HG03565 (cell line): ENCODE measurements around the gene HUNK.
"Not testable (repeated sequence)": the region's sequence is repeated elsewhere in the genome, so short reads cannot be mapped to it uniquely, and the experiment has no call there.

ENCODE experiments used
- ATAC-seq: cut with Tn5 transposase; IDR thresholded peaks from one replicate; pipeline ENCODE4 v1.9.1; 2021; ENCODE audit warnings: mild to moderate bottlenecking, moderate library complexity; ENCODE audit not compliant: unreplicated experiment

Gene HUNK

DNA sequence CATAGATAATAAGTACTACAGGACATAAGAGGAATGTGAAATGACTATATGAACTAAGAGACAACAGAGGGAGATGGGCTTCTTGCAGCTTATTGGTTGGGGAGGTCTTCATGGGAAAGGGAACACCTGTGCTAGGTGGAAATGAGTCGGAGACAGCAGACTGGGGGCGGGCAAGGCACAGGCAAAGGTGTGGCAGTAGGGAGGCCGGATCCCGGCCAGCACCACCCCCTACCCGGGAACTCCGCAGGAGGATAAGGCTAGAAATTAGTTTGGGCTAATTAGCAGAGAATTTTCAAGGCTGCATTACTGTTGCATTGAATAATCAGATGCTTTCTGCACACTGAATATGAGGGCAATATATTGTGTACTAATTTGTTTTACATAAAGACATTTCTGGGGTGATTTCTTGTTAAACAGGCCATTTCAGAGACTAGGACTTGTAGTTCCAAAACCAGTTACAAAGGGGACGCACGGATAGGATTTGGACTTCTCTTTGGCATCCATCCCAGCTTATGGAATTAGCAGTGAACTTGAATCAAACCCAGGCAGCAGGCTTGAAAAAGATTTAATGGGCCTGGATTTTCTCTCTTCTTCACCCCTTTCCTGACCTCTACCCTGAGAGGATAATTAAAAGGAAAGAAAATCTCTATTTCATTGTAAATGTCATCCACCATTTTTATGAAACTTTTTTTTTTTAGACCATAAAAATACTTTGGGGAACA, 2.2 kb upstream of the HUNK start:
- ATAC-seq, result no peak

- not testable (repeated sequence) for ATAC-seq
Observed at GRCh38 chr21:31871371-31871770, 1.4 kb upstream of the HUNK start.

- ATAC-seq, result no peak
Observed at GRCh38 chr21:31872072-31872451, 758 bp upstream of the HUNK start.

- ATAC-seq, result no peak
Observed at GRCh38 chr21:31873275-31873695, 465 bp downstream of the HUNK start.

DNA sequence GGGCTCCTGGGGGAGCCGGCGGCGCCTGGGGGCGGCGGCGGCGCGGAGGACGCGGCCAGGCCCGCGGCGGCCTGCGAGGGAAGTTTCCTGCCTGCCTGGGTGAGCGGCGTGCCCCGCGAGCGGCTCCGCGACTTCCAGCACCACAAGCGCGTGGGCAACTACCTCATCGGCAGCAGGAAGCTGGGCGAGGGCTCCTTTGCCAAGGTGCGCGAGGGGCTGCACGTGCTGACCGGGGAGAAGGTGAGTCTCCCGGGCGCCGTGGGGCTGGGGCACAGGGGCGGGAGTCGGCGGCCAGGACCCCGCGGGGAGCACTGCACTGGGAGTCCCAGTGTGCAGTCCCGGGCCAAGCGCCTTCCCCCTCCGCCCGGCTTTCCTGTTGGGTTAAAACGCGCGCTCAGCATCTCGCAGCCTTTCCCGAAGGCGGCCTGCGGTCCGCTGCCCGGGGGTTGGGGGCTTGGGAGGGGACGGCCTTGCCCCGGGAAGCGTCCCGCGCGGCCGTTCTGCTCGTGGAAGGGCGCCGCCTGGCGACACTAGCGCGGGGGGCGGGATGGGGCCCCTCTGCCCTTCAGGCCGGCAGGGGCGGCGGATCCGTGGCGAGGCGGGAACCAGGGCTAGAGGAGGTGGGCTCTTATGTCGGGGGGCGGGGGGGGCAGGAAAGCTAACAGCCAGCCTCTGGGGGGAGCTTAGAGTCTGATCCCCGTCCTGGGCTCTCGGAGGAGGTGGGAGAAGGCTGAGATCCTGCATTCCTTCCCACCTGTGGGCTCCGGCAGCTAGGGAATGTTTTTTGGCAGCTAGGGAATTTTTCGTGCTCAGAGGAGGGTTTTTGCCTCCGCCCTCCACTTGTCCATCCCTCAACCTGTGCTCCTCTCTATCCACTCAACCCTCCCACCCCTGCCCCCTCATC, 1.1 kb downstream of the HUNK start:
- no peak for ATAC-seq

- no peak for ATAC-seq
Observed at GRCh38 chr21:31874812-31875212, 2.0 kb downstream of the HUNK start.

- ATAC-seq, result no peak
Observed at GRCh38 chr21:31875496-31876015, 2.7 kb downstream of the HUNK start.

DNA sequence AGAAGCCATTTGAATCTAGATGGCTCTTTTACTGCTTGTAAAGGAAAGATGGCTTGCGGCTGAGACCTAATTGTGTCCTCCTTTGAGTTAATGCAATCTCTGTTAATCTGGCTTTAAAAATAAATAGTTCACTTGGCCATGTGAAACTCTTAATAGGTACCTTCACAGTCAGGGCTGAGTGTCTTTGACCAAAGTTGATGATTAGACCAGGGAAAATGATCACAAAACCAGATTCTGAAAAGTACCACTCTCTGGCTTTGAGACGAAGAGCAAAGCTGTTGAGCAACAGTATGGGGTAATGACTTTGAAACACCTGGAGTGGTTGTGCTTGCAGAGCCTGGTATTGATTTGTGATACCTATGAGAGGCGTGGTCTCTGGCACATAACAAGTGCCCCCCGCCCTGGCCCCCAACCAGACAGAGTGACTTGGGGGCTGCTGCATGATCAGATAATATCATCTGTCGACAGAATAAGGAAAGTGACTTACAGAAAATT, 4.7 kb downstream of the HUNK start:
- no peak for ATAC-seq

DNA sequence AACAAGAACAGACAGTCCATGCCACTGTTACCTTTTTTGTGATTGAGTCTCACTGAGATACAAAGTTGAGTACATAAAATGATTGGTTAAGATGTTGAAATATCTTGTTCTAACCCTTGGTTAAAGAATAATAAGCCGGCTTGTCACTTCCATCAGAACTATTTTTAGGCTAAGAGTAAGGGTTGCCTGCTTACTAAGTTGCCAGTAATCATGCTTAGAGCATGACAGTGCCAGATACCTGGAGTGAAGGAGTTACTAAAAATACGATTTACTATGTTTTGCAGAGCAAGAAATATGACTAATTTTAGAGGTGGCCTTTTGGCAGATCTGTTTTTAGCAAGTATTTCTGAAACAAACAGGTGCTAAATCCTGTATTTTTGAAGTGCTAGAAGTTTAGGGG, 6.0 kb downstream of the HUNK start:
- ATAC-seq, result no peak

DNA sequence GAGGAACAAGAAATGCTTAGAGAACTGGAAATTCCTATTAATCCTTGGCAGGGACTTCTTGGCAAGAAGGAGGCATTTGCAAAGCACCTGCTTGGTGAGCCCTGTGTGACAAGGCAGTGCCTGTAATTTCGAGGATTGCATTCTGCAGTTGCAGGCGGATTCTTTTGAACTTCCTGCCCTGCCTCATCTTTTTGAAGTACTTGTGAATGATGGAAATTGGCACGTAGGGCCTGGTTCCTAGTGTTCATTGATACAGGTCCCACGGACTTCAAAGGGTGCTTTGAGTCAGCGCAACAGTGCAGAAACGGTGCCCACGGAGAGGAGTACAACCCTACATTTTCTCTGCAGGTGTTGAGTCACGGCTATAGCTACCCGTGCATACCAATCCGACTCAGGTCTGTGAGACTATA, 6.4 kb downstream of the HUNK start:
- ATAC-seq, result no peak

- ATAC-seq, result no peak
Observed at GRCh38 chr21:31879911-31880310, 7.1 kb downstream of the HUNK start.

GRCh38 chr21:31880816-31881215, 8.0 kb downstream of the HUNK start:
- no peak for ATAC-seq

DNA sequence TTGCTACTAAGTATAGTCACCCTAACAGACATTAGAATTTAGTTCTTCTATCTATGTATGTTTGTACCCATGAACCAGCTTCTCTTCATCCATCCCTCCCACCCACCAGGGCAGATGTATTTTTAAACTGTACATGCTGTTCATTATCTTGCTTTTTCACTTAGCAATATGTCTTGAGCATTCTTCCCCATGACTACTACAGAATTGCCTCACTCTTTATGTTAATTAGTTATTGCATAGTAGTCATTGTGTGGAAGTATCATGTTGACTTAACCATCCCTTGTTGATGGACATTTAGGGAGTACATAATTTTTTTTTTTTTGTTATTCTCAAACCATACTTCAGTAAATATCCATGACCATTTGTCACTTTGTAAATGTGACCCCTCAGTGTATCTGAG, 9.9 kb downstream of the HUNK start:
- ATAC-seq, result no peak

GRCh38 chr21:31885146-31885545, 12.3 kb downstream of the HUNK start:
- no peak for ATAC-seq

DNA sequence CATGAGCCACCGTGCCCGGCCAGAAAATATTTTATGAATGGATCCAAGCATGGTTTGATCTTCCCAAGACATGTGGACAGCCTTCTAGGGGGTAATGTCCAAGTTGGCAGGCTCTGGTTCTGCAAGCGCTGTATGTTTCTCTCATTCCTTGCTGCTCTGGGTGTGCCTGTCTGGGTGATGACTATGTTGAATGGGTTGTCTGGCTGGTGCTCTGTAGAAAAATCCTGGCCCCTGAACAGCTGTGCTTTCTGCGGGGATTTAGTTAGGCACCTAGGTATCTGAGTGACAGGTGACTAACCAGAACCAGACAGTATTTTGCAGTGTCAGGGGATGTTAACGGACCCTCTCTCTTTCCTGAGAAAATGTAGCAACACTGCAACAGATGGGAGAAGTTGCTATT, 14.1 kb downstream of the HUNK start:
- no peak for ATAC-seq

DNA sequence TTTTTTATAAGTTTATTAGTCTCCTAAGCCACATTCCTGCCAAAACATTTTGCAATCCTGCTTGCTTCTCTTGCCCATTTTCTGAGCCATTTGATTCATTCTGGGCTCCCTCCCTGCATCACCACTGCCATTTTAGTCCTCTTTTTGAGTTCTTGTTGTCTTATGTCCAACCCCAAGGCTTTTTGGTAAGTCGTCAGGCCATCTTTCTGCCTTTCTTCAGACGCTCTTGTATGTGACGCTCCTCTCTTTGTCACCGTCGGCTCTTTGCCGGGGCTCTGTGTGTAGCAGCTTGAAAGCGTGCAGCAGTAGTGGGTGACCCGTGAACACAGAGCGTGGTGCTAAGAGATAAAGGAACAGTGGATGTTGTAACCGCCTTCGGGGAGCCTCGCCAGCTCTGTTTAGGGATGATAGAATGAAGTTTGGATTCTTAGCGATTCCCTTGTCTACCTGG, 14.6 kb downstream of the HUNK start:
- ATAC-seq, result no peak

- ATAC-seq, result no peak
Observed at GRCh38 chr21:31888936-31889371, 16.1 kb downstream of the HUNK start.

DNA sequence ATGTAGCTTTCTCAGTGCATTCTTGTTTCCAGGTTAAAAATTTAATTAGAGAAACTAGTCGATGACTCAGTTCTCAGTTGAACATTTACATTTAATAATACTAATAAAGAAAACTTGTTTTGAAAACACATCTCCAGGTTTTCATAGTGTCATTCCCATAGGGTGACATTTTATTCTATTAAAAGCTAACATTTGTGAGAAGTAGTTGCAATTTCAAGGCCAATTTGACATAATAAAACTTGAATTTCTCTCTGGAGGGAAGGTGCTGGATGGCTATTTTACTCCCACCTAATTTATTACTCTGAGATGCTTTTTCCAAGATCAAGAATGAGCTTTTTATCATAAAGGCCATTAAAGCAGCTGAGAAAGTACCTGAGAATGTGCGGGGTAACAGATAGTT, 16.6 kb downstream of the HUNK start:
- ATAC-seq, result no peak

GRCh38 chr21:31892686-31893085, 19.9 kb downstream of the HUNK start:
- no peak for ATAC-seq

DNA sequence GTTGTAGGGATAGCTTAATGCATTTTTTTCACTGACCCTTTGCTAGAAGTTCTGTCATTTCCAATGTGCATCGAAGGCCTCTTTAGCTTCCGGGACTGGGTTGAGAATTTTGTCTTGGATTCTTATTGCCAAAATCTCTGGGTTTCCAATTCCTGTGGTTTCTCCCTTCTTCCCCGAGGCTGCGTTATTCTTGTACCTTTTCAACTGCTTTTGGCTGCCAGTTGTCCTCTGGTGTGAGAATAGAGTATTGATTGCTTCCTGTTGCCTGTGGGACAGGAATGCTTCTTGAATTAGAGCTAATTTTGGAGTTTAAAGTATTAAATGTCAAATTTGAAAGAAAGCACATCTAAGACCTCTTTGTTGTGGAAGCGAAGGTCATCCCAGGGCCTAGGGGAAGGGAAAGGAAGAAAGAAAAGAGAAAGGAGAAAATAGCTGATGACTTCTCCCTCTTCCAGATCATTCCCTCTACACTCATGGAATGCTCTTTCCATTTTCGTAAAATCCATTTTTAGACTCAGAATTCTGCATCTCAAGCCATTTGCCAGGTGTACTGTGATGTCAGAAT, 21.1 kb downstream of the HUNK start:
- ATAC-seq, result no peak

GRCh38 chr21:31894457-31894856, 21.6 kb downstream of the HUNK start:
- no peak for ATAC-seq
